SH-SY5Y (cell line): ENCODE data around the gene PSMA3.

Source experiments
- GATA2 ChIP-seq: IDR thresholded peaks from 2 replicates; pipeline ENCODE4 v1.6.1; 2011; ENCODE audit warnings: mild to moderate bottlenecking, low read depth, low read length
- GATA3 ChIP-seq: IDR thresholded peaks from 2 replicates; pipeline ENCODE4 v1.6.1; 2011; ENCODE audit warnings: low read depth, mild to moderate bottlenecking, low read length, moderate library complexity

DNA sequence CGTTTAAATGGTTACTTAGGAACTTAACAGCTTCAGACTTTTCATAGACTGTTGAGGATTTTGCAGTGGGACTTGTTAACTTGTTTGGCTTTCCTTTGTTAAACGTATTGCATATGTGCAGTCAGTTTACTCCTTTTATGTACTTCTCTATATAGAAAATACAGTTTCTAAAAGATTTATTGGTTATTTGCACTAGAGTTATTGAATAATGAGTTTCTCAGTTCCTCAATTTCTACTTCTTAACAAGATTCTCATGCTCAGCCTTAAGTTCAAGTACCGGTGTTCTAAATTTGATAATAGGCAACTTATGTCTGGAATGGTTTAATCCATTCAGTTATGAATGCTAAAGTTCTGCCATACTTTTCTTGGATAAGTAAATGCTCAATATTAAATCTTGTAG is 919 bp downstream of the PSMA3 start:
- TF ChIP-seq GATA2 = no peak
- no peak for TF ChIP-seq GATA3
